Tibial nerve (tissue), 4 donors: Measurements from ENCODE around the gene COX8A. TPM values are rescaled to one million over a fixed set of nuclear protein-coding genes. Genes with fewer than 3 reads are reported as not detected.

ENCODE experiments used
- DNase-seq, 2 donors: peaks; one replicate each; pipeline ENCODE4 v3.0.0-alpha.2; 2019; ENCODE audit warnings: low spot score in 2 of 2
- H3K27ac ChIP-seq, 4 donors: fragments of 200-600 bp; sonication (generic) in 3 of 4; one replicate each; pipeline ENCODE4 v1.5.1; 2017 to 2019; ENCODE audit warnings: mild to moderate bottlenecking in 1 of 4
- H3K27me3 ChIP-seq, 2 donors: fragments of 200-600 bp; sonication (generic) in 1 of 2; one replicate each; pipeline versions ENCODE4 v1.5.1 to v1.6.0; 2017 to 2019
- H3K36me3 ChIP-seq, 3 donors: fragments of 200-600 bp; sonication (generic); one replicate each; pipeline ENCODE4 v1.5.1; 2018 to 2019
- H3K4me1 ChIP-seq, 4 donors: fragments of 200-600 bp; sonication (generic) in 3 of 4; one replicate each; pipeline ENCODE4 v1.5.1; 2017 to 2019
- H3K4me3 ChIP-seq, 4 donors: fragments of 200-600 bp; sonication (generic) in 3 of 4; one replicate each; pipeline ENCODE4 v1.5.1; 2017 to 2019; ENCODE audit warnings: mild to moderate bottlenecking in 1 of 4, moderate library complexity in 1 of 4
- H3K9me3 ChIP-seq, 4 donors: fragments of 200-600 bp; sonication (generic) in 3 of 4; one replicate each; pipeline ENCODE4 v1.5.1; 2017 to 2019
- CTCF ChIP-seq, 5 experiments: fragments of 200-600 bp in 3 of 5; fragments of 450-650 bp in 2 of 5; sonication (generic) in 3 of 5; IDR thresholded peaks; one replicate each; pipeline ENCODE4 v1.5.1; 2016 to 2019; ENCODE audit warnings: antibody characterized with exemption in 5 of 5, mild to moderate bottlenecking in 3 of 5, moderate library complexity in 2 of 5
- EP300 ChIP-seq, 2 donors: sonication (generic); formaldehyde crosslinking; IDR thresholded peaks; one replicate each; pipeline ENCODE4 v1.6.1; 2017; ENCODE audit warnings: antibody characterized with exemption in 2 of 2, mild to moderate bottlenecking in 1 of 2
- POLR2A ChIP-seq, 2 donors: fragments of 450-650 bp; IDR thresholded peaks; one replicate each; pipeline ENCODE4 v1.6.1; 2017; ENCODE audit warnings: antibody characterized with exemption in 2 of 2, mild to moderate bottlenecking in 2 of 2, moderate library complexity in 2 of 2
- WGBS, 2 donors: methylation state at CpG; one replicate each; pipeline ENCODE4 v1.1.5; 2018; 5-methylcytosine and 5-hydroxymethylcytosine counted together
- total RNA-seq, 4 donors: library from RNA; depleted of rRNA; stranded (reverse); fragments of >200 nt; gene quantifications; one replicate each; pipeline ENCODE4 v1.1.0, GENCODE V29; 2016

Gene COX8A
- total RNA-seq, 4 donors from 2014 or later: 337 to 421 (median 383) TPM

GRCh38 chr11:63979426-63979825, 5.0 kb downstream of the COX8A start:
- no peak overlapping the region for H3K27ac ChIP-seq
- H3K27me3 ChIP-seq: no peaks in the 10 kb centered on the region
- H3K36me3 ChIP-seq: peaks cover 0 to 21% (median 4%) of the 10 kb centered on the region in 3 donors
- DNase-seq: no peak
- peaks cover 0 to 22% (median 15%) of the 10 kb centered on the region in 4 donors for H3K4me1 ChIP-seq
- TF ChIP-seq EP300 (IDR thresholded peaks at IDR 0.05) (no peak), CTCF (IDR thresholded peaks at IDR 0.05) (no peak), POLR2A (IDR thresholded peaks at IDR 0.05) (no peak)
- 79 to 88% methylated on average over 5 of the region's 5 CpGs for WGBS, 2 donors
- H3K9me3 ChIP-seq: no peaks in the 10 kb centered on the region
- no peak overlapping the region for H3K4me3 ChIP-seq

GRCh38 chr11:63985812-63986155, 11.4 kb downstream of the COX8A start:
- Histone ChIP-seq H3K4me1 (peaks cover 0 to 28% (median 14%) of the 10 kb centered on the region in 4 donors), H3K27ac (peak overlapping the region; percentile 54 to 95 (median 90)), H3K36me3 (peaks cover 0 to 28% (median 0%) of the 10 kb centered on the region in 3 donors), H3K9me3 (no peaks in the 10 kb centered on the region), H3K4me3 (peak overlapping the region; percentile 67 to 99 (median 93)), H3K27me3 (no peaks in the 10 kb centered on the region)
- TF ChIP-seq POLR2A (IDR thresholded peaks at IDR 0.05): no peak
- TF ChIP-seq EP300 (IDR thresholded peaks at IDR 0.05): no peak
- no peak for TF ChIP-seq CTCF (IDR thresholded peaks at IDR 0.05)
- no peak for DNase-seq
- 0% methylated on average over 18 of the region's 18 CpGs for WGBS, 2 donors

- H3K36me3 ChIP-seq: peaks cover 0 to 34% (median 0%) of the 10 kb centered on the region in 3 donors
- 0 to 1% methylated on average over 34 to 40 of the region's 63 CpGs for WGBS, 2 donors
Observed at GRCh38 chr11:63986156-63986931, 11.9 kb downstream of the COX8A start, which contains the start of gene OTUB1. OTUB1 (plus strand) TSS chr11:63986438; CDS start chr11:63986457, 19 bp downstream.

GRCh38 chr11:63986932-63987513, 12.6 kb downstream of the COX8A start:
- Histone ChIP-seq H3K9me3 (no peaks in the 10 kb centered on the region), H3K27me3 (no peaks in the 10 kb centered on the region), H3K4me1 (peaks cover 0 to 28% (median 14%) of the 10 kb centered on the region in 4 donors), H3K27ac (peak overlapping the region; percentile 54 to 95 (median 90)), H3K4me3 (peak overlapping the region; percentile 67 to 99 (median 93)), H3K36me3 (peaks cover 0 to 41% (median 0%) of the 10 kb centered on the region in 3 donors)
- WGBS, 2 donors: 16 to 25% methylated on average over 24 to 25 of the region's 25 CpGs
- no peak for DNase-seq
- TF ChIP-seq EP300 (IDR thresholded peaks at IDR 0.05): no peak
- TF ChIP-seq CTCF (IDR thresholded peaks at IDR 0.05): no peak

More at GRCh38 chr11:63986156-63986931, 11.9 kb downstream of the COX8A start, which contains the start of gene OTUB1:
- peak within 1 kb of the TSS; percentile 67 to 99 (median 93) for H3K4me3 ChIP-seq
- DNase-seq: peak; percentile 75
- no peaks in the 10 kb centered on the region for H3K9me3 ChIP-seq
- H3K27me3 ChIP-seq: no peaks in the 10 kb centered on the region
- peak within 1 kb of the TSS; percentile 54 to 95 (median 90) for H3K27ac ChIP-seq
- peaks cover 0 to 28% (median 14%) of the 10 kb centered on the region in 4 donors for H3K4me1 ChIP-seq
- TF ChIP-seq CTCF (IDR thresholded peaks at IDR 0.05): peak in 1 of 5 experiments; percentile 42
- TF ChIP-seq EP300 (IDR thresholded peaks at IDR 0.05): peak; percentile 59 to 80
- TF ChIP-seq POLR2A (IDR thresholded peaks at IDR 0.05): peak in 1 of 2 donors; percentile 61

GRCh38 chr11:63991558-63991957, 17.1 kb downstream of the COX8A start:
- DNase-seq: no peak
- H3K4me1 ChIP-seq: peaks cover 0 to 21% (median 10%) of the 10 kb centered on the region in 4 donors
- TF ChIP-seq POLR2A (IDR thresholded peaks at IDR 0.05): no peak
- no peak for TF ChIP-seq CTCF (IDR thresholded peaks at IDR 0.05)
- no peak for TF ChIP-seq EP300 (IDR thresholded peaks at IDR 0.05)
- H3K27ac ChIP-seq: no peak overlapping the region
- WGBS, 2 donors: 86 to 87% methylated on average over 10 of the region's 10 CpGs
- H3K9me3 ChIP-seq: no peaks in the 10 kb centered on the region
- H3K4me3 ChIP-seq: no peak overlapping the region
- H3K36me3 ChIP-seq: peaks cover 0 to 86% (median 5%) of the 10 kb centered on the region in 3 donors
- no peaks in the 10 kb centered on the region for H3K27me3 ChIP-seq
